K562 (cell line): ENCODE measurements around the gene LYVE1.

Experiments
- EP300 ChIP-seq: IDR thresholded peaks from 2 replicates; pipeline ENCODE4 v1.6.1; 2012; ENCODE audit warnings: low read length, improper control_type of control experiment
- RAD21 ChIP-seq, 2 experiments: fragments of 250-450 bp in 1 of 2; fragments of 450-650 bp in 1 of 2; sonication (Bioruptor Pico) in 1 of 2; formaldehyde crosslinking in 1 of 2; IDR thresholded peaks in 1 of 2; conservative IDR thresholded peaks in 1 of 2; 2 replicates each; pipeline versions ENCODE4 v1.4.0 to v1.8.0; 2020 to 2022; ENCODE audit warnings: mild to moderate bottlenecking in 2 of 2, moderate library complexity in 1 of 2
- SNRNP70 ChIP-seq: fragments of 200-400 bp; formaldehyde crosslinking; optimal IDR thresholded peaks from 2 replicates; pipeline ENCODE3; 2017; ENCODE audit warnings: low read depth, low read length
- SOX6 ChIP-seq: fragments of 450-650 bp; IDR thresholded peaks from 2 replicates; pipeline ENCODE4 v1.6.1; 2014; ENCODE audit warnings: mild to moderate bottlenecking
- SREBF1 ChIP-seq: fragments of 150-350 bp; IDR thresholded peaks from 2 replicates; pipeline ENCODE4 v1.6.1; 2014; ENCODE audit warnings: antibody characterized with exemption, low read depth, low read length, borderline replicate concordance
- TSC22D4 ChIP-seq: fragments of 450-650 bp; IDR thresholded peaks from 2 replicates; pipeline ENCODE4 v1.6.1; 2016; ENCODE audit warnings: missing genetic modification characterization, missing biosample characterization, control low read depth
- TF ChIP-seq, protein P1 (sequence below), 3 experiments: IDR thresholded peaks in 2 of 3; conservative IDR thresholded peaks in 1 of 3; 2 replicates each; pipeline ENCODE4 v1.5.1; 2011 to 2012; ENCODE audit warnings: low read length in 3 of 3, mild to moderate bottlenecking in 3 of 3, control low read depth in 2 of 3, improper control_type of control experiment in 1 of 3, inconsistent platforms in 1 of 3, low read depth in 1 of 3, mixed read lengths in 1 of 3, moderate library complexity in 1 of 3; ENCODE audit not compliant: insufficient read depth in 2 of 3
- TF ChIP-seq, protein P2 (sequence below): fragments of 450-650 bp; IDR thresholded peaks from 2 replicates; pipeline ENCODE4 v1.6.1; 2016; ENCODE audit warnings: antibody characterized with exemption
- TF ChIP-seq, protein P3 (sequence below): sonication (generic); formaldehyde crosslinking; IDR thresholded peaks from 2 replicates; pipeline ENCODE4 v1.8.1; 2023; ENCODE audit warnings: mild to moderate bottlenecking, missing genetic modification reagents

- TF ChIP-seq, protein P1, sequence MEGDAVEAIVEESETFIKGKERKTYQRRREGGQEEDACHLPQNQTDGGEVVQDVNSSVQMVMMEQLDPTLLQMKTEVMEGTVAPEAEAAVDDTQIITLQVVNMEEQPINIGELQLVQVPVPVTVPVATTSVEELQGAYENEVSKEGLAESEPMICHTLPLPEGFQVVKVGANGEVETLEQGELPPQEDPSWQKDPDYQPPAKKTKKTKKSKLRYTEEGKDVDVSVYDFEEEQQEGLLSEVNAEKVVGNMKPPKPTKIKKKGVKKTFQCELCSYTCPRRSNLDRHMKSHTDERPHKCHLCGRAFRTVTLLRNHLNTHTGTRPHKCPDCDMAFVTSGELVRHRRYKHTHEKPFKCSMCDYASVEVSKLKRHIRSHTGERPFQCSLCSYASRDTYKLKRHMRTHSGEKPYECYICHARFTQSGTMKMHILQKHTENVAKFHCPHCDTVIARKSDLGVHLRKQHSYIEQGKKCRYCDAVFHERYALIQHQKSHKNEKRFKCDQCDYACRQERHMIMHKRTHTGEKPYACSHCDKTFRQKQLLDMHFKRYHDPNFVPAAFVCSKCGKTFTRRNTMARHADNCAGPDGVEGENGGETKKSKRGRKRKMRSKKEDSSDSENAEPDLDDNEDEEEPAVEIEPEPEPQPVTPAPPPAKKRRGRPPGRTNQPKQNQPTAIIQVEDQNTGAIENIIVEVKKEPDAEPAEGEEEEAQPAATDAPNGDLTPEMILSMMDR (IDR thresholded peaks at IDR 0.05 in 2 of 3, conservative IDR thresholded peaks at IDR 0.05 in 1 of 3; ENCODE audit: insufficient read depth in 2 of 3, low read depth in 1 of 3, low read length in 3 of 3) = no peak
- TF ChIP-seq SNRNP70 = no peak
- TF ChIP-seq EP300 = no peak
- no peak for TF ChIP-seq SREBF1
- no peak for TF ChIP-seq RAD21 (CRISPR knock-in tag; conservative IDR thresholded peaks at IDR 0.05 in 1 of 2, IDR thresholded peaks at IDR 0.05 in 1 of 2)
- no peak for TF ChIP-seq TSC22D4 (tag)
- TF ChIP-seq SOX6 = no peak
- TF ChIP-seq, protein P2, sequence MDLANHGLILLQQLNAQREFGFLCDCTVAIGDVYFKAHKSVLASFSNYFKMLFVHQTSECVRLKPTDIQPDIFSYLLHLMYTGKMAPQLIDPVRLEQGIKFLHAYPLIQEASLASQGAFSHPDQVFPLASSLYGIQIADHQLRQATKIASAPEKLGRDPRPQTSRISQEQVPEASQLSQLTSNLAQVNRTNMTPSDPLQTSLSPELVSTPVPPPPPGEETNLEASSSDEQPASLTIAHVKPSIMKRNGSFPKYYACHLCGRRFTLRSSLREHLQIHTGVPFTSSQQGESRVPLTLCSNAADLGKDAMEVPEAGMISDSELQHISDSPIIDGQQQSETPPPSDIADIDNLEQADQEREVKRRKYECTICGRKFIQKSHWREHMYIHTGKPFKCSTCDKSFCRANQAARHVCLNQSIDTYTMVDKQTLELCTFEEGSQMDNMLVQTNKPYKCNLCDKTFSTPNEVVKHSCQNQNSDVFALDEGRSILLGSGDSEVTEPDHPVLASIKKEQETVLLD = no peak
- TF ChIP-seq, protein P3, sequence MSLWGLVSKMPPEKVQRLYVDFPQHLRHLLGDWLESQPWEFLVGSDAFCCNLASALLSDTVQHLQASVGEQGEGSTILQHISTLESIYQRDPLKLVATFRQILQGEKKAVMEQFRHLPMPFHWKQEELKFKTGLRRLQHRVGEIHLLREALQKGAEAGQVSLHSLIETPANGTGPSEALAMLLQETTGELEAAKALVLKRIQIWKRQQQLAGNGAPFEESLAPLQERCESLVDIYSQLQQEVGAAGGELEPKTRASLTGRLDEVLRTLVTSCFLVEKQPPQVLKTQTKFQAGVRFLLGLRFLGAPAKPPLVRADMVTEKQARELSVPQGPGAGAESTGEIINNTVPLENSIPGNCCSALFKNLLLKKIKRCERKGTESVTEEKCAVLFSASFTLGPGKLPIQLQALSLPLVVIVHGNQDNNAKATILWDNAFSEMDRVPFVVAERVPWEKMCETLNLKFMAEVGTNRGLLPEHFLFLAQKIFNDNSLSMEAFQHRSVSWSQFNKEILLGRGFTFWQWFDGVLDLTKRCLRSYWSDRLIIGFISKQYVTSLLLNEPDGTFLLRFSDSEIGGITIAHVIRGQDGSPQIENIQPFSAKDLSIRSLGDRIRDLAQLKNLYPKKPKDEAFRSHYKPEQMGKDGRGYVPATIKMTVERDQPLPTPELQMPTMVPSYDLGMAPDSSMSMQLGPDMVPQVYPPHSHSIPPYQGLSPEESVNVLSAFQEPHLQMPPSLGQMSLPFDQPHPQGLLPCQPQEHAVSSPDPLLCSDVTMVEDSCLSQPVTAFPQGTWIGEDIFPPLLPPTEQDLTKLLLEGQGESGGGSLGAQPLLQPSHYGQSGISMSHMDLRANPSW (CRISPR knock-in tag) = no peak
Measured at GRCh38 chr11:10518123-10518522, 50.3 kb downstream of the LYVE1 start.
